CD14-positive monocyte (primary cell): Measurements from ENCODE around the gene RNF5. TPM values are rescaled to one million over a fixed set of nuclear protein-coding genes. Genes with fewer than 3 reads are reported as not detected.
"Not testable (repeated sequence)": the region's sequence is repeated elsewhere in the genome, so short reads cannot be mapped to it uniquely, and the experiment has no call there.

Source experiments
- DNase-seq, 3 donors: peaks; one replicate each; pipeline ENCODE4 v3.0.0-alpha.2; 2011 to 2022
- H2AFZ ChIP-seq: 2 replicates; pipeline ENCODE4 v1.6.0; 2012; ENCODE audit warnings: mild to moderate bottlenecking, low read depth, low read length, inconsistent platforms; ENCODE audit not compliant: insufficient read depth, poor library complexity, severe bottlenecking
- H3K27ac ChIP-seq, 2 donors: 1 replicate in 1 of 2; 2 replicates in 1 of 2; pipeline ENCODE4 v1.5.1; 2012 to 2013; ENCODE audit warnings: low read length in 2 of 2, control low read depth in 1 of 2, inconsistent platforms in 1 of 2, low read depth in 1 of 2, mild to moderate bottlenecking in 1 of 2
- H3K27me3 ChIP-seq, 2 donors: one replicate each; pipeline versions ENCODE4 v1.6.0 to v1.6.1; 2011 to 2013; ENCODE audit warnings: low read length in 2 of 2; ENCODE audit not compliant: control insufficient read depth in 2 of 2, insufficient read depth in 2 of 2
- H3K36me3 ChIP-seq, 2 donors: replicated peaks in 1 of 2; 1 replicate in 1 of 2; 2 replicates in 1 of 2; pipeline versions ENCODE4 v1.5.1 to v1.6.1; 2012 to 2013; ENCODE audit warnings: low read length in 2 of 2, control low read depth in 1 of 2, inconsistent platforms in 1 of 2, mild to moderate bottlenecking in 1 of 2; ENCODE audit not compliant: insufficient read depth in 2 of 2, control insufficient read depth in 1 of 2
- H3K4me1 ChIP-seq, 2 donors: 1 replicate in 1 of 2; 2 replicates in 1 of 2; pipeline versions ENCODE4 v1.5.1 to v1.6.1; 2012 to 2013; ENCODE audit warnings: low read length in 2 of 2, control low read depth in 1 of 2, inconsistent platforms in 1 of 2, mild to moderate bottlenecking in 1 of 2, moderate library complexity in 1 of 2; ENCODE audit not compliant: insufficient read depth in 2 of 2, control insufficient read depth in 1 of 2
- H3K4me2 ChIP-seq: replicated peaks from 2 replicates; pipeline ENCODE3; 2012; ENCODE audit warnings: low read length, moderate library complexity, mild to moderate bottlenecking; ENCODE audit not compliant: poor library complexity, severe bottlenecking; ENCODE audit errors: extremely low read depth
- H3K4me3 ChIP-seq, 3 experiments: fragments of 200-600 bp in 1 of 3; sonication (generic) in 1 of 3; replicated peaks in 1 of 3; 1 replicate in 2 of 3; 2 replicates in 1 of 3; pipeline ENCODE4 v1.5.1; 2011 to 2013; ENCODE audit warnings: low read length in 3 of 3, mild to moderate bottlenecking in 3 of 3, control low read depth in 2 of 3, low read depth in 2 of 3, inconsistent platforms in 1 of 3, moderate library complexity in 1 of 3
- H3K79me2 ChIP-seq: 2 replicates; pipeline ENCODE4 v1.6.0; 2012; ENCODE audit warnings: mild to moderate bottlenecking, control low read depth, inconsistent platforms, low read length, moderate library complexity; ENCODE audit not compliant: insufficient read depth
- H3K9ac ChIP-seq: 2 replicates; pipeline ENCODE4 v1.6.0; 2017; ENCODE audit warnings: low read length, mild to moderate bottlenecking; ENCODE audit not compliant: insufficient read depth, poor library complexity, severe bottlenecking
- H3K9me3 ChIP-seq, 2 donors: replicated peaks in 1 of 2; 1 replicate in 1 of 2; 2 replicates in 1 of 2; pipeline versions ENCODE4 v1.5.1 to v1.6.1; 2012 to 2013; ENCODE audit warnings: low read length in 2 of 2, control low read depth in 1 of 2; ENCODE audit not compliant: control insufficient read depth in 1 of 2, insufficient read depth in 1 of 2
- H4K20me1 ChIP-seq: 2 replicates; pipeline ENCODE4 v1.6.0; 2012; ENCODE audit warnings: mild to moderate bottlenecking, low read length, control low read depth, moderate library complexity; ENCODE audit not compliant: insufficient read depth
- H3K27ac Mint-ChIP-seq, 7 donors: one replicate each; pipeline ENCODE4 v1.8.0; 2020; ENCODE audit warnings: mild to moderate bottlenecking in 7 of 7, mixed read lengths in 7 of 7, moderate library complexity in 6 of 7, inconsistent platforms in 2 of 7
- H3K27me3 Mint-ChIP-seq, 3 donors: one replicate each; pipeline ENCODE4 v1.8.0; 2021 to 2022; ENCODE audit warnings: low read depth in 3 of 3, mild to moderate bottlenecking in 3 of 3, mixed read lengths in 3 of 3, moderate library complexity in 3 of 3, inconsistent platforms in 1 of 3
- H3K36me3 Mint-ChIP-seq, 2 donors: one replicate each; pipeline ENCODE4 v1.8.0; 2020; ENCODE audit warnings: mixed read lengths in 2 of 2, inconsistent platforms in 1 of 2, mild to moderate bottlenecking in 1 of 2
- H3K4me1 Mint-ChIP-seq: one replicate; pipeline ENCODE4 v1.8.0; 2020; ENCODE audit warnings: mild to moderate bottlenecking, mixed read lengths
- H3K4me3 Mint-ChIP-seq, 2 donors: one replicate each; pipeline ENCODE4 v1.8.0; 2020; ENCODE audit warnings: mild to moderate bottlenecking in 2 of 2, mixed read lengths in 2 of 2, moderate library complexity in 1 of 2
- H3K9me3 Mint-ChIP-seq, 7 donors: one replicate each; pipeline ENCODE4 v1.8.0; 2020 to 2022; ENCODE audit warnings: mixed read lengths in 7 of 7, mild to moderate bottlenecking in 6 of 7, moderate library complexity in 6 of 7, inconsistent platforms in 2 of 7
- CTCF ChIP-seq: fragments of 200-600 bp; IDR thresholded peaks from one replicate; pipeline ENCODE4 v1.8.0; 2022; ENCODE audit warnings: antibody characterized with exemption, mild to moderate bottlenecking
- WGBS: methylation state at CpG from one replicate; pipeline ENCODE4 v1.1.5; 2013; ENCODE audit warnings: missing lambda C conversion rate; ENCODE audit not compliant: insufficient coverage; 5-methylcytosine and 5-hydroxymethylcytosine counted together
- intact Hi-C, 2 donors: fragments of 100-400 bp; cut with micrococcal nuclease; formaldehyde crosslinking; loops; one replicate each; pipeline versions ENCODE4 v1.15.0 to v1.15.1; 2023
- polyA plus RNA-seq, 3 donors: library from polyadenylated mRNA; depleted of rRNA in 1 of 3; unstranded in 2 of 3; stranded (reverse) in 1 of 3; fragments of 300-500 nt in 2 of 3; fragments of >200 nt in 1 of 3; fragmentation: Illumina TruSeq in 2 of 3; gene quantifications; 1 replicate in 2 of 3; 2 replicates in 1 of 3; pipeline ENCODE4 v1.2.3, GENCODE V29; 2012 to 2021

The RNF5 gene
- polyA plus RNA-seq, 3 donors: 62.2 to 108 (median 83.5) TPM

DNA sequence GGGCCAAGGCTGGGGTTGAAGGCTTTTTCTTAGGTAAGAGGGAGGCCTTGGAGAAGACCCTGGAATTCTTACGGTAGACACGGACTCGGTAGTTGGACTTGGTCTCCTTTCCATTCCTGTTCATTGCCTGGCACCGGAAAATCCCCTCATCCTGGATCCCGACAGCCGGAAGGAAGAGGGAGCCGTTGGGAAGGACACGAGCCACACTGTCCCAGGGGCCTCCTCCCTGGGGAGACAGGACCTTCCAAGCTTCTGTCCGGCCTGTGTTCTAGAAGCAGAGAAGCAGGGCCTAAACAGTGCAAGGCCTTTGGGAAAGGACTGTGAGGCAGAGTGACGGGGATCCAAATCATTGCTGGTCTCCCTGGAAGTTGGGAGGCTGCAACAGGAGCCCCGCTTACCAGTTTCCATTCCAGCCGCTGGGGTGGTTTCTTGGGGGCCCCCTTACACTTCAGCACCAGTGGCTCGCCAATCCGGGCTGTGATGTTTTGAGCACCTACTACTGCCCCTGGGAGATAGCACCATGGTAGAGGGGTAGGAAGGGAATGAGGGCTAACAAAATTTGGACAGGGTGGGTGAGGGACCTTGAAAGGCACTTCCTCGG, 5.4 kb downstream of the RNF5 start:
- Histone ChIP-seq H3K27ac (peak overlapping the region; percentile 11 to 62), H2AFZ (no peak overlapping the region), H3K9ac (no peak overlapping the region), H3K4me1 (peaks cover 59 to 65% of the 10 kb centered on the region in 2 donors), H3K4me3 (no peak overlapping the region), H3K79me2 (peaks cover 66% of the 10 kb centered on the region), H3K9me3 (no peaks in the 10 kb centered on the region), H3K27me3 (no peaks in the 10 kb centered on the region), H3K36me3 (peaks cover 57 to 76% of the 10 kb centered on the region in 2 donors), H3K4me2 (no peak overlapping the region), H4K20me1 (peaks cover 7% of the 10 kb centered on the region)
- WGBS: 96% methylated on average over 14 of the region's 15 CpGs
- intact Hi-C loops: no loop called here
- no peak overlapping the region for H3K4me3 Mint-ChIP-seq
- H3K4me1 Mint-ChIP-seq: peaks cover 76% of the 10 kb centered on the region
- TF ChIP-seq CTCF: no peak
- peak overlapping the region in 6 of 7 donors; percentile 20 to 78 (median 62) for H3K27ac Mint-ChIP-seq
- no peaks in the 10 kb centered on the region for H3K9me3 Mint-ChIP-seq
- H3K36me3 Mint-ChIP-seq: peaks cover 62 to 77% of the 10 kb centered on the region in 2 donors
- no peak for DNase-seq
- peaks cover 0 to 3% (median 2%) of the 10 kb centered on the region in 3 donors for H3K27me3 Mint-ChIP-seq

- Histone ChIP-seq H3K9ac (no peak within 1 kb of the TSS), H3K4me1 (peaks cover 59 to 65% of the 10 kb centered on the region in 2 donors), H3K79me2 (peaks cover 66% of the 10 kb centered on the region), H3K27me3 (no peaks in the 10 kb centered on the region), H2AFZ (no peak within 1 kb of the TSS), H3K36me3 (peaks cover 57 to 77% of the 10 kb centered on the region in 2 donors), H3K4me2 (no peak within 1 kb of the TSS), H3K9me3 (no peaks in the 10 kb centered on the region), H4K20me1 (peaks cover 7% of the 10 kb centered on the region), H3K4me3 (no peak within 1 kb of the TSS), H3K27ac (peak within 1 kb of the TSS; percentile 11 to 62)
- Mint-ChIP-seq H3K9me3 (no peaks in the 10 kb centered on the region), H3K27me3 (peaks cover 0 to 4% (median 2%) of the 10 kb centered on the region in 3 donors), H3K27ac (peak within 1 kb of the TSS; percentile 40 to 92 (median 69)), H3K36me3 (peaks cover 66 to 82% of the 10 kb centered on the region in 2 donors), H3K4me3 (no peak within 1 kb of the TSS), H3K4me1 (peaks cover 76% of the 10 kb centered on the region)
- WGBS: 96% methylated on average over 3 of the region's 6 CpGs
- intact Hi-C loops: no loop called here
- TF ChIP-seq CTCF: no peak
- no peak for DNase-seq
Observed at GRCh38 chr6:32184084-32184640, 6.0 kb downstream of the RNF5 start, which contains the start of gene AGER. Gene AGER (minus strand): TSS chr6:32184253. CDS start chr6:32184222, 31 bp downstream.

- Histone ChIP-seq H3K27ac (peak overlapping the region; percentile 37 to 95), H3K4me1 (peaks cover 50 to 55% of the 10 kb centered on the region in 2 donors), H3K79me2 (peaks cover 74% of the 10 kb centered on the region), H3K36me3 (peaks cover 54 to 69% of the 10 kb centered on the region in 2 donors)
- H3K4me3 Mint-ChIP-seq, intact Hi-C loops, H3K27me3 Mint-ChIP-seq, H3K9me3 Mint-ChIP-seq, H4K20me1 ChIP-seq, H3K4me3 ChIP-seq, H3K4me2 ChIP-seq, H2AFZ ChIP-seq, H3K27me3 ChIP-seq, H3K9me3 ChIP-seq, H3K9ac ChIP-seq: not testable (repeated sequence)
- Mint-ChIP-seq H3K27ac (peak overlapping the region; percentile 57 to 92 (median 85)), H3K4me1 (peaks cover 63% of the 10 kb centered on the region), H3K36me3 (peaks cover 59 to 79% of the 10 kb centered on the region in 2 donors)
- 60% methylated on average over 1 of the region's 11 CpGs for WGBS
- DNase-seq: peak; percentile 47 to 78 (median 51)
Observed at GRCh38 chr6:32185681-32186131, 7.5 kb downstream of the RNF5 start.
